ENCODE measurements around the gene PPFIA2. TPM values are rescaled to one million over a fixed set of nuclear protein-coding genes. Genes with fewer than 3 reads are reported as not detected.

PPFIA2 gene
- polyA plus RNA-seq, 3 donors = not detected

DNA sequence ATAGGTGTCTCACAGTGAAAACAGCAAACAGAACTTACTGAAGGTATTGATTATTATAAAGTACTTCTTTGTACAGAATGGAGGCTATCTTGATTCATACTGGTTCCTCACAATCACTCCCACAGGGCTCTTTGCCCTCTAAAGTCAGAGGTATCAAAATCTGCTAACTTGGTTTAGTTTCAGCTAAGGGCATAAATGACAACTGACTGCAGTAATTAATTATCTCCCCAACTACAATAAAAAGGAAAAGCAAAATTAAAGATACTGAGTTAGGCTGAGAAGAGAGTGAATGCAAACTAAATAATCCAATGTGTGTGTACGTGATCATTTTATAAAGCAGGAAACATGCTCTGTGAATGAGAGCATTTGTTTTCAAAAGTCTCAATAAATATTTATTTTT is 342.6 kb downstream of the PPFIA2 start:
- DNase-seq = no peak
- no peak overlapping the region for H3K27ac ChIP-seq (ENCODE audit: low read depth in 1 of 2, low read length in 2 of 2)
- H3K4me2 ChIP-seq (replicated peaks; ENCODE audit: extremely low read depth, low read length, poor library complexity, severe bottlenecking) = no peak overlapping the region
- no peaks in the 10 kb centered on the region for H3K4me1 Mint-ChIP-seq
- no peak overlapping the region for H2AFZ ChIP-seq (ENCODE audit: insufficient read depth, low read depth, low read length, poor library complexity, severe bottlenecking)
- peaks cover 0 to 2% (median 0%) of the 10 kb centered on the region in 7 donors for H3K9me3 Mint-ChIP-seq
- intact Hi-C loops (cut with micrococcal nuclease) = no loop called here
- H3K4me1 ChIP-seq (ENCODE audit: control insufficient read depth in 1 of 2, insufficient read depth in 2 of 2, low read length in 2 of 2) = no peaks in the 10 kb centered on the region
- H4K20me1 ChIP-seq (ENCODE audit: insufficient read depth, low read length) = no peaks in the 10 kb centered on the region
- WGBS (ENCODE audit: insufficient coverage) = no CpG with 5 or more reads among the region's 1 CpG
- no peaks in the 10 kb centered on the region for H3K36me3 Mint-ChIP-seq
- H3K4me3 ChIP-seq (replicated peaks in 1 of 3; ENCODE audit: low read depth in 2 of 3, low read length in 3 of 3) = no peak overlapping the region
- no peaks in the 10 kb centered on the region for H3K27me3 ChIP-seq (ENCODE audit: control insufficient read depth in 2 of 2, insufficient read depth in 2 of 2, low read length in 2 of 2)
- H3K4me3 Mint-ChIP-seq = no peak overlapping the region
- H3K79me2 ChIP-seq (ENCODE audit: insufficient read depth, low read length) = no peaks in the 10 kb centered on the region
- no peak for TF ChIP-seq CTCF (IDR thresholded peaks at IDR 0.05)
- H3K9me3 ChIP-seq (replicated peaks in 1 of 2; ENCODE audit: control insufficient read depth in 1 of 2, insufficient read depth in 1 of 2, low read length in 2 of 2) = peaks cover 0 to 4% of the 10 kb centered on the region in 2 donors
- H3K9ac ChIP-seq (ENCODE audit: insufficient read depth, low read length, poor library complexity, severe bottlenecking) = no peak overlapping the region
- no peaks in the 10 kb centered on the region for H3K27me3 Mint-ChIP-seq (ENCODE audit: low read depth in 3 of 3)
- H3K27ac Mint-ChIP-seq = no peak overlapping the region
- H3K36me3 ChIP-seq (replicated peaks in 1 of 2; ENCODE audit: control insufficient read depth in 1 of 2, insufficient read depth in 2 of 2, low read length in 2 of 2) = no peaks in the 10 kb centered on the region

DNA sequence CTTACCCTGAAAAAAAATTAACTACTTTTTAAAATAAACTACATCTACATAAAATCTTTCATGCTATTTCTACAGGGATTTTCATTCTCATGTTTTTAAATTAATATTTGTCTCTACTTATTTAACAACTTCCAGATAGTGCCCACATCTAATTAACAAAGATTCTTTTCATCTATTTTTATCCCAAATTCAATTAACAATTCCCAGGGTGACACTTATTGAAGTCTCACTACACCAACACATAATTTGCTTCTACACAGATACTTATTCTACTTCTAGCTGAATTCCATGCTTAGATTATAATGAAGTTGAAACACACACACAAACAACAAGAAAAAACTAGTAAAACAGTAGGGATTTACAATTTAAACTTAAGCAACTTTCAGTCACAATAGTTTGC is 344.7 kb downstream of the PPFIA2 start:
- no peak for DNase-seq
- H3K27me3 ChIP-seq (ENCODE audit: control insufficient read depth in 2 of 2, insufficient read depth in 2 of 2, low read length in 2 of 2) = no peaks in the 10 kb centered on the region
- H3K4me2 ChIP-seq (replicated peaks; ENCODE audit: extremely low read depth, low read length, poor library complexity, severe bottlenecking) = no peak overlapping the region
- TF ChIP-seq CTCF (IDR thresholded peaks at IDR 0.05) = no peak
- H3K9me3 ChIP-seq (replicated peaks in 1 of 2; ENCODE audit: control insufficient read depth in 1 of 2, insufficient read depth in 1 of 2, low read length in 2 of 2) = no peaks in the 10 kb centered on the region
- Mint-ChIP-seq H3K9me3 (peaks cover 0 to 5% (median 0%) of the 10 kb centered on the region in 7 donors), H3K4me1 (no peaks in the 10 kb centered on the region), H3K36me3 (no peaks in the 10 kb centered on the region), H3K4me3 (no peak overlapping the region), H3K27ac (no peak overlapping the region), H3K27me3 (ENCODE audit: low read depth in 3 of 3) (no peaks in the 10 kb centered on the region)
- no peak overlapping the region for H3K9ac ChIP-seq (ENCODE audit: insufficient read depth, low read length, poor library complexity, severe bottlenecking)
- H2AFZ ChIP-seq (ENCODE audit: insufficient read depth, low read depth, low read length, poor library complexity, severe bottlenecking) = no peak overlapping the region
- H3K4me1 ChIP-seq (ENCODE audit: control insufficient read depth in 1 of 2, insufficient read depth in 2 of 2, low read length in 2 of 2) = no peaks in the 10 kb centered on the region
- H3K36me3 ChIP-seq (replicated peaks in 1 of 2; ENCODE audit: control insufficient read depth in 1 of 2, insufficient read depth in 2 of 2, low read length in 2 of 2) = no peaks in the 10 kb centered on the region
- intact Hi-C loops (cut with micrococcal nuclease) = no loop called here
- no peaks in the 10 kb centered on the region for H3K79me2 ChIP-seq (ENCODE audit: insufficient read depth, low read length)
- no peak overlapping the region for H3K4me3 ChIP-seq (replicated peaks in 1 of 3; ENCODE audit: low read depth in 2 of 3, low read length in 3 of 3)
- no peaks in the 10 kb centered on the region for H4K20me1 ChIP-seq (ENCODE audit: insufficient read depth, low read length)
- no peak overlapping the region for H3K27ac ChIP-seq (ENCODE audit: low read depth in 1 of 2, low read length in 2 of 2)

Measured in CD14-positive monocyte (primary cell).